Endometrial microvascular endothelial cells (primary cell): ENCODE data around the gene BAHCC1. TPM values are rescaled to one million over a fixed set of nuclear protein-coding genes. Genes with fewer than 3 reads are reported as not detected.

ENCODE experiments used
- in situ Hi-C: cut with HindIII; loops from 2 replicates; pipeline ENCODE4 v1.10.0; 2017; ENCODE audit warnings: low sequenced_read_pairs, low pct_unique_long_range_greater_than_20kb; ENCODE audit errors: inconsistent ontology term
- total RNA-seq: library from RNA; depleted of rRNA; stranded (reverse); fragments of >200 nt; gene quantifications from one replicate; pipeline ENCODE4 v1.2.3, GENCODE V29; 2015; ENCODE audit errors: inconsistent ontology term

Gene BAHCC1
- total RNA-seq, 1 donor from 2014 or later, result 10.0 TPM

DNA sequence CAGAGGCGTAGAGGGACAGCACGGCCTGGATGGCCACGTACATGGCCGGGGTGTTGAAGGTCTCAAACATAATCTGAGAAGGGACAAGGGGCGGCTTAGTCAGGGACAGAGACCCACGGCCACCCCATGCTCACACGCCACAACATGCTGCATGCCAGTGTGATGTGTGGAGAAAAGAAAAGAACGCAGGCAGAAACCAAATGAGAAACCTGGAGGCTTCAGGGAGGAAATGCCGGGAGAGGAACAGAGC is 116.2 kb downstream of the BAHCC1 start:
- in situ Hi-C loops, result loop anchor here (10.0 kb wide), 2 partner anchors 63 to 117 kb away; partner anchors contain the start of gene BAHCC1

DNA sequence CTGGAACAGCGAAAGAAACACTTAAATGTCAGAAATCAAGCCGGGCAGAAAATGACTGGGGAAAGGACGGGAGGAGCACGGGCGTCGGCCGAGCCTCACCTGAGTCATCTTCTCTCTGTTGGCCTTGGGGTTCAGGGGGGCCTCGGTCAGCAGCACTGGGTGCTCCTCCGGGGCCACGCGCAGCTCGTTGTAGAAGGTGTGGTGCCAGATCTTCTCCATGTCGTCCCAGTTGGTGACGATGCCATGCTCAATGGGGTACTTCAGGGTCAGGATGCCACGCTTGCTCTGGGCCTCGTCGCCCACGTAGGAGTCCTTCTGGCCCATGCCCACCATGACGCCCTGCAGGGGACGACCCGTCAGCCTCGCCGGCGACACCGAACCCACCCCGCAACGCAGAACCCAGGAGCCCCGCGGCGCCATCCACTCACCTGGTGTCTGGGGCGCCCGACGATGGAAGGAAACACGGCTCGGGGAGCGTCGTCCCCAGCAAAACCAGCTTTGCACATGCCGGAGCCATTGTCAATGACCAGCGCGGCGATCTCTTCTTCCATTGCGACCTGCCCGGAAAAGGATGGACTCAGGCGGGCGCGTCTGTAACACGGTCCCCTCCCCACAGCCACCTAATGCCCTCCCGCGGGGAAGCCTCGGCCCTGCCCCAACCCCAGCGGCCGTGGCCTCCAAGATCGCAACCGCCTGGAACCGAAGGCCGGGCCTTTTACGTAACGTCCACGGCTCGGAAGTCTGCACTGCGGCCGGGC is 116.7 kb downstream of the BAHCC1 start:
- in situ Hi-C loops, result loop anchor here (10.0 kb wide), 2 partner anchors 63 to 117 kb away; partner anchors contain the start of gene BAHCC1

DNA sequence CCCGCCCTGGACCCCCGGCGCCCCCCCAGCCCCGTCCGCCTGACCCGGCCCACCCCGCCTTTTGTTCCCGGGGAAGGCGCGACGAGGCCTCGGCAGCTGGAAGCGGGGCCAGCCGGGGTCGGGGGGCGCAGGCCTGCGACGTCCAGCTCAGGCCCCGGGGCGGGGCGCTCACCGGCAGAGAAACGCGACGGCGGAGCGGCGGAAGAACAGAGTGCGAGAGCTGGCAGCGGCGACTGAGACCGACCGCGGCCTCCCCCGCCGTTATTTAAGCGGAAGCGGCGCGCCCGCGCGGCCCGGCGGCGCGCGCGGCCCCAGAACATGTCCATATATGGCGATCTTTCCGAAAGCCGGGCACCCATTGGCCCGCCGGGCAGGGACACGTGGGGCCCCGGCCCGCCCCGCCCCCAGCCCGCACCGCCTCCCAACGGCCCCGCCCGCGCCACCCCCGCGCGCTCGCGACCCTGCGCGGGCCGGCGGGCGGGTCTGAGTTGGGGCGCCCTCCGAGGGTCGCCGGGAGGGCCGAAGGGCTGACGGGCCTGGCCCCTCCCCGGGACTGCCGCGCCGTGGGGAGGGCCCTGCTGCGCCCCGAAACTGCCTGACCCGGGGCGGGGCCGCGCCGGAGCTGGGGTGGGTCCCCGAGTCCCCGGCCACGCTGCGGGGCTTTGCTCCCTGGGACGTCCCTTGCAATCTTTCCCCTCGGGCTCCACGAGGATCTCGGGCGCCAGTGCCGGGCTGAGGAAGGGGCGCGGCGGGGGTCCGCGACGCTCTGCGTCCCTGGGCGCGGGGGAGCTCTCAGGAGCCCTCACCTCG is 117.5 kb downstream of the BAHCC1 start, which contains the start of gene ACTG1:
Gene ACTG1, minus strand, starts transcription at position 238 of the 810 bp plus-strand sequence. CDS start 445 bp downstream, outside the sequence.
- in situ Hi-C loops, result loop anchor here (10.0 kb wide), 2 partner anchors 62 to 118 kb away; partner anchors contain the start of gene BAHCC1

DNA sequence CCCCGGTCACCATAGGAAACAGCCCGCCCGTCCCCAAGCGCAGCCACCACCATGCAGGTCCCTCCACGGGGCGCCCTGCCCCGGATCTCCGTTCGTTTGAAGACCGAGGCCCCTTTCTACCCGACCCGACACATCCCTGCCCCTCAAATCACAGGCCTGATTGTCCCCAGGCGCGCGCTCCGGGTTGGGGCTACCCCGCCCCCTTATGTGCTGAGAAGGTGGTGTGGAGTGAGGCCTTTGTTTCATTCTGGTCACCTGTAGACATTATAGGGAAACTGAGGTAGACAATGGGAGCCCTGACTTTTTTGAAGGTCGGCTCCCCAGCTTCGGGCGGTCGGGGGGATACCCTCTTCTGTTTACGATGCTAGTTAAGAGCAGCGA is 118.1 kb downstream of the BAHCC1 start:
- in situ Hi-C loops, result loop anchor here (10.0 kb wide), 2 partner anchors 61 to 119 kb away; partner anchors contain the start of gene BAHCC1

DNA sequence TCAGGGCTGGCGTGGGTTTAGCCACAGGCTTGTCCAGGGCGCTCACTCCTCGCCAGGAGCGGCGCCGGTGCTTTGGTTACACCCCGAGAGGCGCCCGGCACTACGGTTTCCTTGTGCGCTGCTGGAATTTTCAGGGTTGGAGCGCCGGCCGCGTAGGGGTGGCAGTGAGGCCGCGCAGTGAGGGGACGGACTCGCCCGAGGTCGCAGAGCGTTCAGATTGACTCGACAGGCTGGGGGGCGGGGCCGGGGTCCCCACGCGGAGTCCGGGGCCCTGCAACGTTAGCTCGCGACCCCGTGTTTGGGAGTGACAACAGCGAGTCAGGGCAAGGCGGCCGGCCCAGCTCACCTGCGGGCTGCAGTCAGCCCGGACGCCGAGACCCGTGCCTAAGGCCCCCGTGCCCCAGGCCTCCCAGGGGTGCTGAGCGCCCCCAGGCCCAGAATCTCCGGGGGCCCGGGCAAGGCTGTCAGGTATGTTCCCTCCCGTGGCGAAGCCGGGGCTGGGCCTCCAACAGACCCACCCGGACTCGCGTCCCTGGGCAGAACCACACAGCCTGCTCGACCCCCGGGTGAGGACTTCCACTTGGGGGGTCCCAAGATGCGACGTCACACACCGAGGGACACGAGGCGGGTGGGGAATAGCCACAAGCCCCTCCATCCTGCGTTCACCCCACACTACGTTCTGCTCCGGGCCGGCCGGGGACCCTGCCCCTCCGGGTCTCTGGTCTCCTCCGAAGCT is 118.7 kb downstream of the BAHCC1 start:
- in situ Hi-C loops, result loop anchor here (10.0 kb wide), 2 partner anchors 61 to 119 kb away; partner anchors contain the start of gene BAHCC1

DNA sequence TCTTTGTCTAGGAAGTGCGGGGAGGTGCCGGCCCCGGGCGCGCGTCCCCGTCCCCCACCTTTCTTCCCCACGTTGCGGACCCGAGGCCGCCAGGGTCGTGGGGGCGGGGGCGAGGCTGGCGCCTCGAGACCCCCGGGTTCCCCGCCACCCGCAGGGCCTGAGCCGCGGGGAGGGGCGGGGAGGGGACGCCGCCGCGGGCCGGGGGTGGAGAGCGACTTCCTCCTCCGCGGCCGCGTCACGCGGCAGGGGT is 119.2 kb downstream of the BAHCC1 start:
- in situ Hi-C loops, result loop anchor here (10.0 kb wide), 2 partner anchors 60 to 120 kb away; partner anchors contain the start of gene BAHCC1

DNA sequence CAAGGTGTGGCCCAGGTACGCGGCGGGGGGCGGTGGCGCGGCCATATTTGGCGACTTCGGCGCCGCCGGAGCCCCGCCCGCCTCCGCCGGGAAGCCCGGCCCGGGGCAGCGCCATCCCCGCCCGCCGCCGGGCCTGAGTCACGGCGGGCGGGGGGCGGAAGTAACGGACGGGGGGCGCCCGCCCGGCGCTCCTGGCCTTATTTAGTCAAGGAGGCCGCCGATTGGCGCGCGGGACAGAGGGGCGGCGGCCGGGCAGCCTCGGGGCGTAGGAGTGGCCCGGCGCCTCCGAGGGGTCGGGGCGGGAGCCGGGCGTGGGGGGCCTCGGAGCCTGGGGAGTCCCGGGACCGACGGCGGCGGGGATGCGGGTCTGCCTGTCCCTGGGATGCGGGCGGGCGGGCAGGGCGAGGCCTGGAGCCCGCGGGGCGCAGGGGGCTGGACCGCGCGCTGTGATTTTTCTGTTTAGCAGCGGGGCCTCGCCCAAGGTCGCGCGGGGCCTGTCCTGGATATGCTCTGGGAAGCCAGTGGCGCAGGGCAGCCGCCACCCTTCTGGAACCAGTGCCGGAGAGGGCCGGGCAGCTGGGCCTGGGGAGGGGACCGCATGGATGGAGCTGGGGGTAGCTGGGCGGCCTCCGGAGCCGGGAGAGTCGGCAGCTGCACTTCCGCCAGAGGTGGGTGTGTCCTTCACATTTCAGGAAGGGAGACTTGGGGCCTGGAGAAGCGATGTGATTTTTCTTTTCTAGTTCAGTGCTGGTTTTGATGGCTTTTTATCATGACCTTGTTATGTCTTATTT is 119.7 kb downstream of the BAHCC1 start:
- in situ Hi-C loops, result loop anchor here (10.0 kb wide), 2 partner anchors 60 to 120 kb away; partner anchors contain the start of gene BAHCC1

DNA sequence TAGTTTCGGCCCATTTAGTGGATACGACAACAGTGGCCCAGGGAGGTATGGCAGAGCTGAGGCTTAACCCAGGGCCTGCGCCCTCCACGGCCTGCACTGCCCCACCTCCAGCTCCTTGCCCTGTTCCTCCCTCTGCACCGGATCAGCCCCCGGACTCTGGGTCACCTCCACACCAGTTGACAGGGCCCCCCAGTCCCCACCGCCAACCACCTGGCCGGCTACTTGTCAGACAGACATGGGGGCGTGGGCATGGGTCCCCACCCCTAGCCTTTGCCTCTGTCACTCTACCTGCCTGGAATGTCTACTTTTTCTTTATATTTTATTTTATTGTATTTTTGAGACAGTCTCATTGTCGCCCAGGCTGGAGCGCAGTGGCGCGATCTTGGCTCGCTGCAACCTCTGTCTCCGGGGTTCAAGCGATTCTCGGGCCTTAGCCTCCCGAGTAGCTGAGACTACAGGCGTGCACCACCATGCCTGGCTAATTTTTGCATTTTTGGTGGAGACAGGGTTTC is 120.3 kb downstream of the BAHCC1 start:
- in situ Hi-C loops, result loop anchor here (10.0 kb wide), 2 partner anchors 59 to 121 kb away; partner anchors contain the start of gene BAHCC1

Other genes with a start within 250 kb of the BAHCC1 start
- not detected for gene PVALEF, start 229.9 kb upstream of the BAHCC1 start, total RNA-seq
- gene AATK, start 229.2 kb upstream of the BAHCC1 start, total RNA-seq, result 3.3 TPM
- gene CEP131, start 172.5 kb upstream of the BAHCC1 start, total RNA-seq, result 25.4 TPM
- 29.6 TPM for gene TEPSIN, start 156.4 kb upstream of the BAHCC1 start, total RNA-seq
- gene NDUFAF8, start 156.1 kb upstream of the BAHCC1 start, total RNA-seq, result 51.4 TPM
- 103 TPM for gene SLC38A10, start 100.2 kb upstream of the BAHCC1 start, total RNA-seq
- gene ACTG1, start 117.3 kb downstream of the BAHCC1 start, total RNA-seq, result 13,813 TPM
- not detected for gene FSCN2, start 132.9 kb downstream of the BAHCC1 start, total RNA-seq
- 41.1 TPM for gene FAAP100, start 156.9 kb downstream of the BAHCC1 start, total RNA-seq
- 86.4 TPM for gene NPLOC4, start 241.7 kb downstream of the BAHCC1 start, total RNA-seq
- not detected for gene TSPAN10, start 241.7 kb downstream of the BAHCC1 start, total RNA-seq